OCI-LY7 (cell line): ENCODE data around the gene SLC9B1. TPM values are rescaled to one million over a fixed set of nuclear protein-coding genes. Genes with fewer than 3 reads are reported as not detected.
A peak's percentile ranks its signal among the peaks of the same experiment; 100 is the strongest.
"Not testable (repeated sequence)": the region's sequence is repeated elsewhere in the genome, so short reads cannot be mapped to it uniquely, and the experiment has no call there.

Source experiments
- BruUV-seq: library from RNA; stranded (reverse); fragments of 400-500 nt; replicated peaks from 2 replicates; lab custom pipeline; 2021; lab: Mats Ljungman, UMichigan
- CTCF ChIA-PET: fragments of 300-600 bp; sonication (Branson Sonifier 250); formaldehyde crosslinking; loops from one replicate; lab custom pipeline; 2022; ENCODE audit warnings: antibody characterized with exemption; ENCODE audit not compliant: unreplicated experiment; lab: Charles Lee
- POLR2A ChIA-PET: fragments of 300-600 bp; sonication (Branson Sonifier 250); formaldehyde crosslinking; loops from one replicate; lab custom pipeline; 2022; ENCODE audit warnings: antibody characterized with exemption; lab: Charles Lee
- DNase-seq: peaks from one replicate; pipeline ENCODE4 v3.0.0-alpha.2; 2015; ENCODE audit warnings: low spot score
- H2AFZ ChIP-seq: fragments of 200-600 bp; sonication (generic), shearing (Covaris generic); 2 replicates; pipeline ENCODE4 v1.6.1; 2014; ENCODE audit warnings: mild to moderate bottlenecking, antibody characterized with exemption, low read length, moderate library complexity
- H3K27ac ChIP-seq: fragments of 200-600 bp; sonication (generic); 2 replicates; pipeline ENCODE4 v1.5.1; 2014; ENCODE audit warnings: mixed run types, low read depth, mild to moderate bottlenecking, moderate library complexity, low read length, inconsistent platforms; ENCODE audit not compliant: poor library complexity, severe bottlenecking
- H3K36me3 ChIP-seq: fragments of 200-600 bp; sonication (generic); 2 replicates; pipeline ENCODE4 v1.6.1; 2014; ENCODE audit warnings: mild to moderate bottlenecking, antibody characterized with exemption, low read length, moderate library complexity, mixed read lengths; ENCODE audit not compliant: insufficient read depth
- H3K4me1 ChIP-seq: fragments of 200-600 bp; sonication (generic); 2 replicates; pipeline ENCODE4 v1.5.1; 2014; ENCODE audit warnings: mild to moderate bottlenecking, low read length; ENCODE audit not compliant: insufficient read depth, poor library complexity, severe bottlenecking
- H3K4me2 ChIP-seq: fragments of 200-600 bp; sonication (generic); 2 replicates; pipeline ENCODE4 v1.6.1; 2014; ENCODE audit warnings: mild to moderate bottlenecking, low read length
- H3K4me3 ChIP-seq: fragments of 200-600 bp; sonication (generic); 2 replicates; pipeline ENCODE4 v1.5.1; 2014; ENCODE audit warnings: mild to moderate bottlenecking, low read depth, low read length; ENCODE audit not compliant: poor library complexity, severe bottlenecking
- H3K79me2 ChIP-seq: fragments of 200-600 bp; sonication (generic); 2 replicates; pipeline ENCODE4 v1.6.1; 2016; ENCODE audit warnings: low read depth, mild to moderate bottlenecking, low read length, moderate library complexity, mixed read lengths; ENCODE audit not compliant: insufficient read depth
- H3K9me2 ChIP-seq: fragments of 200-600 bp; sonication (generic); 2 replicates; pipeline ENCODE4 v1.6.1; 2016; ENCODE audit warnings: mild to moderate bottlenecking, low read length, mixed read lengths; ENCODE audit not compliant: insufficient read depth
- H3K9me3 ChIP-seq: fragments of 200-600 bp; sonication (generic); 2 replicates; pipeline ENCODE4 v1.6.1; 2014; ENCODE audit warnings: mild to moderate bottlenecking, mixed run types, low read length, mixed read lengths
- H4K20me1 ChIP-seq: fragments of 200-600 bp; sonication (generic); 2 replicates; pipeline ENCODE4 v1.6.1; 2014; ENCODE audit warnings: mild to moderate bottlenecking, antibody characterized with exemption, low read length, moderate library complexity, mixed read lengths; ENCODE audit not compliant: insufficient read depth
- CTCF ChIP-seq: fragments of 200-600 bp; sonication (generic); conservative IDR thresholded peaks from 2 replicates; pipeline ENCODE4 v1.5.1; 2014; ENCODE audit warnings: mild to moderate bottlenecking, antibody characterized with exemption, low read length, moderate library complexity, mixed read lengths
- EZH2phosphoT487 ChIP-seq: fragments of 200-600 bp; sonication (generic); IDR thresholded peaks from 2 replicates; pipeline ENCODE4 v1.6.1; 2018; ENCODE audit warnings: low read depth, borderline replicate concordance, mild to moderate bottlenecking, mixed run types, antibody characterized with exemption, low read length, moderate library complexity, mixed read lengths
- intact Hi-C: fragments of 100-400 bp; cut with micrococcal nuclease; formaldehyde crosslinking; loops from one replicate; pipeline ENCODE4 v1.10.0; 2022; ENCODE audit not compliant: unreplicated experiment
- total RNA-seq, 2 experiments: library from RNA; depleted of rRNA in 1 of 2; stranded (reverse); fragments of >200 nt in 1 of 2; shearing (Covaris generic) in 1 of 2; gene quantifications; 2 replicates each; pipeline ENCODE4 v1.2.3, GENCODE V29; 2014 to 2022

SLC9B1 gene
- total RNA-seq, 2 experiments from 2014 or later = 0.88 to 2.0 TPM

- TF ChIP-seq EZH2phosphoT487 (no peak), CTCF (peak; percentile 91)
- H4K20me1 ChIP-seq = no peaks in the 10 kb centered on the region
- H3K4me3 ChIP-seq = no peak overlapping the region
- H3K36me3 ChIP-seq = no peaks in the 10 kb centered on the region
- no peaks in the 10 kb centered on the region for H3K4me1 ChIP-seq
- H3K4me2 ChIP-seq = no peak overlapping the region
- H3K9me2 ChIP-seq = no peaks in the 10 kb centered on the region
- no peak overlapping the region for H2AFZ ChIP-seq
- CTCF ChIA-PET = interaction anchor here (0.6 kb wide), 1 partner anchor 83 kb away, joined by 3 read pairs; no protein-coding TSS in a partner anchor
- DNase-seq = peak; percentile 75
- intact Hi-C loops = loop anchor here (1.0 to 5.0 kb wide), 4 partner anchors 82 to 560 kb away; partner anchors contain the start of gene UBE2D3
- H3K9me3 ChIP-seq = no peaks in the 10 kb centered on the region
- no TSS peak for BruUV-seq
- no peak overlapping the region for H3K27ac ChIP-seq
- POLR2A ChIA-PET = interaction anchor here (0.5 to 0.9 kb wide), 4 partner anchors 11 to 577 kb away, joined by 3 to 5 read pairs (median 3); partner anchors contain the start of gene SLC9B1
- H3K79me2 ChIP-seq = no peaks in the 10 kb centered on the region
These were observed 10.4 kb downstream of the SLC9B1 start for GRCh38 chr4:103008875-103009729.

DNA sequence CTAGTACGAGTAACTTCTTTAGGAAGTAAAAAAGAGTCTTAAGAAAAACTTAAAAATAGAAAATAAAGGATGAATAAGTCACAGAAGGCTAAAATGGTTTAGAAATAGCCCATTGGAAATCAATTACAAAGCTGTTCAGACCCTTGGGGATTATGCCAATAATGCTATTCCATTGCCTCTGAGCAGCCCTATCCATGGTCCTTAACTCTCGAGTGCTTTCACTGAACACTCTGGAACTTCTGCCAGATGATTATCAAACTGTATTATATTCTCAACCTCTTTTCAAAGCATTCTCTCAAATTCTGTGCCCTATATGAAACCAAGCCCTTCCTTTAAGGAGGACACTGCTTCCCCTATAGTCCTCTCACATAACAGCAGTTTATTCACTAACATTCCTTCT, 17.0 kb downstream of the SLC9B1 start:
- no peaks in the 10 kb centered on the region for H3K4me1 ChIP-seq
- H3K27ac ChIP-seq = no peak overlapping the region
- H4K20me1 ChIP-seq = no peaks in the 10 kb centered on the region
- ChIA-PET CTCF (no interaction called here), POLR2A (no interaction called here)
- no peaks in the 10 kb centered on the region for H3K79me2 ChIP-seq
- H3K9me2 ChIP-seq = no peaks in the 10 kb centered on the region
- H3K4me2 ChIP-seq = no peak overlapping the region
- TF ChIP-seq CTCF (no peak), EZH2phosphoT487 (no peak)
- no peak for DNase-seq
- H3K4me3 ChIP-seq = no peak overlapping the region
- H2AFZ ChIP-seq = no peak overlapping the region
- no peaks in the 10 kb centered on the region for H3K36me3 ChIP-seq
- BruUV-seq = no TSS peak
- H3K9me3 ChIP-seq = no peaks in the 10 kb centered on the region
- intact Hi-C loops = no loop called here

- Histone ChIP-seq H2AFZ (no peak overlapping the region), H3K9me3 (0 out of 2 replicates have a peak, but pooled peaks cover 7% of the 10 kb centered on the region), H3K4me3 (no peak overlapping the region), H3K4me1 (no peaks in the 10 kb centered on the region), H3K4me2 (no peak overlapping the region), H3K9me2 (no peaks in the 10 kb centered on the region), H3K36me3 (no peaks in the 10 kb centered on the region), H3K79me2 (no peaks in the 10 kb centered on the region), H3K27ac (no peak overlapping the region), H4K20me1 (no peaks in the 10 kb centered on the region)
- no peak for TF ChIP-seq CTCF
- no peak for TF ChIP-seq EZH2phosphoT487
- ChIA-PET POLR2A (no interaction called here), CTCF (no interaction called here)
- DNase-seq = no peak
- no TSS peak for BruUV-seq
- intact Hi-C loops = no loop called here
These were observed 24.7 kb downstream of the SLC9B1 start for GRCh38 chr4:102994803-102995202.

- H3K27ac ChIP-seq, CTCF ChIA-PET, BruUV-seq, H2AFZ ChIP-seq, intact Hi-C loops, H4K20me1 ChIP-seq, H3K36me3 ChIP-seq, H3K9me3 ChIP-seq, H3K9me2 ChIP-seq, H3K4me2 ChIP-seq, H3K79me2 ChIP-seq, H3K4me1 ChIP-seq, DNase-seq, H3K4me3 ChIP-seq, POLR2A ChIA-PET: not testable (repeated sequence)
These were observed 25.5 kb downstream of the SLC9B1 start for GRCh38 chr4:102993985-102994384.
